Measurements from ENCODE around the gene HS6ST3. TPM values are rescaled to one million over a fixed set of nuclear protein-coding genes. Genes with fewer than 3 reads are reported as not detected.

Gene HS6ST3
- total and polyA plus RNA-seq, 9 of the 15 experiments (the other 6 are each of a cell fraction or from before 2014, with no cell fraction given): not detected

GRCh38 chr13:96629331-96629730 lies 539.4 kb downstream of the HS6ST3 start (continued):
- no peak for TF ChIP-seq PBX2 (CRISPR knock-in tag; IDR thresholded peaks at IDR 0.05; ENCODE audit: low read depth)
- TF ChIP-seq PBX2 (tag; conservative IDR thresholded peaks at IDR 0.05; ENCODE audit: low read depth): no peak
- TF ChIP-seq AFF1 (IDR thresholded peaks at IDR 0.05; ENCODE audit: low read depth in 1 of 2, partially characterized antibody in 2 of 2): no peak
- no peak for TF ChIP-seq MTA2 (IDR thresholded peaks at IDR 0.05; ENCODE audit: low read depth)
- no peak for TF ChIP-seq ZNF253 (CRISPR knock-in tag; conservative IDR thresholded peaks at IDR 0.05)
- TF ChIP-seq ATF1 (CRISPR knock-in tag; IDR thresholded peaks at IDR 0.05): no peak
- TF ChIP-seq ATF1 (tag; IDR thresholded peaks at IDR 0.05): no peak
- no peak for TF ChIP-seq SRSF1 (IDR thresholded peaks at IDR 0.05; ENCODE audit: low read depth, low read length)
- TF ChIP-seq GATAD2A (IDR thresholded peaks at IDR 0.05): no peak
